ENCODE measurements around the gene TJP2. TPM values are rescaled to one million over a fixed set of nuclear protein-coding genes. Genes with fewer than 3 reads are reported as not detected.

The TJP2 gene
- total RNA-seq, 2 donors from 2014 or later, result 60.2 to 79.1 TPM

GRCh38 chr9:69204326-69204725, 30.2 kb downstream of the TJP2 start:
- H3K27ac ChIP-seq, result no peak overlapping the region
- intact Hi-C loops (cut with DNase I), result no loop called here
- no peaks in the 10 kb centered on the region for H3K36me3 ChIP-seq (replicated peaks in 1 of 2; ENCODE audit: insufficient read depth in 1 of 2, low read depth in 2 of 2)
- WGBS, 2 donors, result 2 to 8% methylated on average over 2 of the region's 2 CpGs
- H3K27me3 ChIP-seq, result no peaks in the 10 kb centered on the region
- H3K4me1 ChIP-seq, result peaks cover 15% of the 10 kb centered on the region
- DNase-seq (no peak), ATAC-seq (no peak)
- TF ChIP-seq POLR2A (IDR thresholded peaks at IDR 0.05) (no peak), CTCF (IDR thresholded peaks at IDR 0.05) (no peak)
- H3K4me3 ChIP-seq, result no peak overlapping the region
- no peaks in the 10 kb centered on the region for H3K9me3 ChIP-seq

GRCh38 chr9:69204849-69205248, 30.8 kb downstream of the TJP2 start:
- DNase-seq, result peak in 2 of 4 donors; percentile 15 to 22
- H3K36me3 ChIP-seq (replicated peaks in 1 of 2; ENCODE audit: insufficient read depth in 1 of 2, low read depth in 2 of 2), result no peaks in the 10 kb centered on the region
- ATAC-seq, result no peak
- peaks cover 15% of the 10 kb centered on the region for H3K4me1 ChIP-seq
- intact Hi-C loops (cut with DNase I), result no loop called here
- no peak overlapping the region for H3K27ac ChIP-seq
- no peaks in the 10 kb centered on the region for H3K9me3 ChIP-seq
- H3K4me3 ChIP-seq, result no peak overlapping the region
- H3K27me3 ChIP-seq, result no peaks in the 10 kb centered on the region
- TF ChIP-seq POLR2A (IDR thresholded peaks at IDR 0.05) (no peak), CTCF (IDR thresholded peaks at IDR 0.05) (no peak)
- 72 to 74% methylated on average over 7 of the region's 7 CpGs for WGBS, 2 donors

- TF ChIP-seq POLR2A (IDR thresholded peaks at IDR 0.05), result no peak
- no peak for TF ChIP-seq CTCF (IDR thresholded peaks at IDR 0.05)
- 88 to 89% methylated on average over 5 of the region's 5 CpGs for WGBS, 2 donors
- DNase-seq (no peak), ATAC-seq (no peak)
- H3K36me3 ChIP-seq (replicated peaks in 1 of 2; ENCODE audit: insufficient read depth in 1 of 2, low read depth in 2 of 2), result no peaks in the 10 kb centered on the region
- no peaks in the 10 kb centered on the region for H3K27me3 ChIP-seq
- H3K9me3 ChIP-seq, result no peaks in the 10 kb centered on the region
- H3K4me3 ChIP-seq, result no peak overlapping the region
- H3K4me1 ChIP-seq, result peaks cover 15% of the 10 kb centered on the region
- H3K27ac ChIP-seq, result no peak overlapping the region
- intact Hi-C loops (cut with DNase I), result no loop called here
Measured at GRCh38 chr9:69206047-69206446, 32.0 kb downstream of the TJP2 start.

GRCh38 chr9:69207503-69207902, 33.4 kb downstream of the TJP2 start:
- H3K9me3 ChIP-seq, result no peaks in the 10 kb centered on the region
- intact Hi-C loops (cut with DNase I), result no loop called here
- no peaks in the 10 kb centered on the region for H3K36me3 ChIP-seq (replicated peaks in 1 of 2; ENCODE audit: insufficient read depth in 1 of 2, low read depth in 2 of 2)
- H3K27me3 ChIP-seq, result no peaks in the 10 kb centered on the region
- TF ChIP-seq CTCF (IDR thresholded peaks at IDR 0.05), result peak in 3 of 7 experiments; percentile 7 to 29 (median 8)
- no peak for TF ChIP-seq POLR2A (IDR thresholded peaks at IDR 0.05)
- peaks cover 26% of the 10 kb centered on the region for H3K4me1 ChIP-seq
- no peak overlapping the region for H3K4me3 ChIP-seq
- peak in 2 of 4 donors; percentile 21 to 25 for DNase-seq
- WGBS, 2 donors, result 15 to 25% methylated on average over 5 to 6 of the region's 6 CpGs
- no peak for ATAC-seq
- H3K27ac ChIP-seq, result no peak overlapping the region

GRCh38 chr9:69211424-69212036, 37.5 kb downstream of the TJP2 start:
- H3K4me1 ChIP-seq, result peaks cover 49% of the 10 kb centered on the region
- DNase-seq (no peak), ATAC-seq (no peak)
- H3K27ac ChIP-seq, result no peak overlapping the region
- TF ChIP-seq POLR2A (IDR thresholded peaks at IDR 0.05) (no peak), CTCF (IDR thresholded peaks at IDR 0.05) (no peak)
- H3K27me3 ChIP-seq, result no peaks in the 10 kb centered on the region
- intact Hi-C loops (cut with DNase I), result no loop called here
- WGBS, 2 donors, result 82 to 87% methylated on average over 3 of the region's 3 CpGs
- no peak overlapping the region for H3K4me3 ChIP-seq
- no peaks in the 10 kb centered on the region for H3K36me3 ChIP-seq (replicated peaks in 1 of 2; ENCODE audit: insufficient read depth in 1 of 2, low read depth in 2 of 2)
- no peaks in the 10 kb centered on the region for H3K9me3 ChIP-seq
